ENCODE measurements around the gene TMEM79.
A peak's percentile ranks its signal among the peaks of the same experiment; 100 is the strongest.

The TMEM79 gene

DNA sequence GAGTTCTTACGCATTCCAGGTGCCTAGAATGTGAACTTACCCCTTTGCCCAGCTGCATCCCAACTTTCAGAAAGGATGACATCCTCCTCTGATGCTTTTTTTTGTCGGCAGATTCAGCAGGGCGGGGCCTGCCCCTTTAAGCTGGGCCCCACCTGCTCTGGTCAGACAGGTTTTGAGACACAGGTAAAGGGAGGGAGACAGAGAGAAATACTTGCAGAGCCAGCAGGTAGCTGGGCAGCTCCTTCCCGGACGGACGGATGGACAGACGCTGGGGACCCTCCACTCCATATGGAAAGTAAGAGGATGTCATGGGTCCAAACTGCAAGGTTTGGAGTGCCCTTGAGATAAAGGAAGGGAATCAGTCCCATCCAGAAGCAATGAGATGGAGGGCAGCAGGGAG is at the start of gene TMEM79:
TSS of gene TMEM79 (plus strand) at position 214 of the 400 bp plus-strand sequence. CDS start 902 bp downstream, outside the sequence.
- no peak for DNase-seq

DNA sequence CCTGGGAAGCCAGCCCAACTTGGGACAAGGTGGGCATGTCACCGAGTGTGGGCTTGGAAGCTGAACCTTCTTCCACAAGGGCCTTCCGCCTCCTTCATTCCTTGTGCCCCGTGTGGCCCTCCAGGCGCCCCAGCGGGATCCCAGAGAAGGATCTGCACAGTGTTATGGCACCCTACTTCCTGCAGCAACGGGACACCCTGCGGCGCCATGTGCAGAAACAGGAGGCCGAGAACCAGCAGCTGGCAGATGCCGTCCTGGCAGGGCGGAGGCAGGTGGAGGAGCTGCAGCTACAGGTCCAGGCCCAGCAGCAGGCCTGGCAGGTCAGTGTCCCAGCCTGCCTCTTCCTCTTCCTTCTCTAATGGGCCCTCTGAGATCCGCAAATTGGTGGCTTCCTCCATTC is 48.0 kb upstream of the TMEM79 start:
- DNase-seq: no peak

DNA sequence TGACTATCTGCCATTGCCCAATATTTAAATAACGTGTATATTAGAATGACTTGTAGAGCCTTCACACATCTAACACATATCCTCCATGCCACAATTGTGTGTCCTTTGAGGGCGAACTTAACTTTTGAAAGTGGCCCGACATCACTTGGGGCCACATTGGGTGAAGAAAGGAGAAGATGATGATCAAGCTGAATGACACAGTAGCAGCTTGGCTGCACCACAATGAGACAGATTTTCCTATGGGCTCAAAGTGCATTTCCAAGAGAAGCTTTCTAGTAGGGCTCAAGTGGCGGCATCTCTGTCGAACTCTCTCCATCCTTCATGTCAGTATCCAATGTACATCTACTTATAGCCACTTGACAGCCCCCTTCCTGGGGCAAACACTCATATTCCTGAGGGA is 45.9 kb upstream of the TMEM79 start:
- DNase-seq: no peak

DNA sequence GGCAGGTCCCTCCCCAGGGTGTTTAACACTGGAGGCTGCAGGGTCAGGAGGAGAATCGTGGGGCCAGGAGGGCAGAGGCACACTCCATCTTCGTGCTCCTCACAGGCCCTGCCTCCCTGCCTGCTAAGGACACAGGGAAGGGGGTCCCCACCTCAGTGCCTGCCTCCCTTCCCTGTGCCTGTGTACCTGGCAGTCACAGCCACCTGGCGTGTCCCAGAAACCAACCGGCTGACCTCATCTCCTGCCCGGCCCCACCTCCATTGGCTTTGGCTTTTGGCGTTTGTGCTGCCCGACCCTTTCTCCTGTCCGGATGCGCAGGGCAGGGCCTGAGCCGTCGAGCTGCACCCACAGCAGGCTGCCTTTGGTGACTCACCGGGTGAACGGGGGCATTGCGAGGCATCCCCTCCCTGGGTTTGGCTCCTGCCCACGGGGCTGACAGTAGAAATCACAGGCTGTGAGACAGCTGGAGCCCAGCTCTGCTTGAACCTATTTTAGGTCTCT is 42.8 kb upstream of the TMEM79 start:
- DNase-seq: peak in 2 of 58 donors; percentile 29 to 31

DNA sequence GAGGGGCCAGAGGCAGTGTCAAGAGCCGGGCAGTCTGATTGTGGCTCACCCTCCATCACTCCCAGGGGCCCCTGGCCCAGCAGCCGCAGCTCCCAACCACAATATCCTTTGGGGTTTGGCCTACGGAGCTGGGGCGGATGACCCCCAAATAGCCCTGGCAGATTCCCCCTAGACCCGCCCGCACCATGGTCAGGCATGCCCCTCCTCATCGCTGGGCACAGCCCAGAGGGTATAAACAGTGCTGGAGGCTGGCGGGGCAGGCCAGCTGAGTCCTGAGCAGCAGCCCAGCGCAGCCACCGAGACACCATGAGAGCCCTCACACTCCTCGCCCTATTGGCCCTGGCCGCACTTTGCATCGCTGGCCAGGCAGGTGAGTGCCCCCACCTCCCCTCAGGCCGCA is 42.2 kb upstream of the TMEM79 start, which contains the start of gene BGLAP:
TSS of gene BGLAP (plus strand) at position 259 of the 400 bp plus-strand sequence. CDS start at position 307, 48 bp downstream.
- no peak for DNase-seq

DNA sequence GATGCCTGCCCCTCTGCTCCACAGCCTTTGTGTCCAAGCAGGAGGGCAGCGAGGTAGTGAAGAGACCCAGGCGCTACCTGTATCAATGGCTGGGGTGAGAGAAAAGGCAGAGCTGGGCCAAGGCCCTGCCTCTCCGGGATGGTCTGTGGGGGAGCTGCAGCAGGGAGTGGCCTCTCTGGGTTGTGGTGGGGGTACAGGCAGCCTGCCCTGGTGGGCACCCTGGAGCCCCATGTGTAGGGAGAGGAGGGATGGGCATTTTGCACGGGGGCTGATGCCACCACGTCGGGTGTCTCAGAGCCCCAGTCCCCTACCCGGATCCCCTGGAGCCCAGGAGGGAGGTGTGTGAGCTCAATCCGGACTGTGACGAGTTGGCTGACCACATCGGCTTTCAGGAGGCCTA is 41.4 kb upstream of the TMEM79 start:
- DNase-seq: peak in 5 of 58 donors; percentile 17 to 39 (median 22)

DNA sequence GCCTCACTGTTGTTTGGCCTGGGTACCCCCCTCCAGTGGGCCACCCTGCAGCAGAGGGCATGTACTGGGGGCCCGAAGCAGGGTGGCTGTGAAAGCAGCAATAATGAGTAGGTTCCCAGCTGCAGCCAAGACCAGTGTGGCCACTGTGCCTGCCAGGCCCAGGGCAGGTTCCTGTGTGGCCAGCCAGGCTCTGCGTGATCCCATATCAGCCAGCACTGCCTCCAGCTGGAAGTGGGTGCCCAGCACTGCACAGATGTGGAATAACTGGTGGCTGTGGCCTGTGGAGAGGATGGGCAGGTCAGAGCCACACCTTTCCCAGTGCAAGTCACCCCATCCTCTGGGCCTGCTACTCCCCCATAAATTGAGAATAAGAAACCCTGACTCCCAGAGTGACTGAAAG is 40.0 kb upstream of the TMEM79 start:
- no peak for DNase-seq

DNA sequence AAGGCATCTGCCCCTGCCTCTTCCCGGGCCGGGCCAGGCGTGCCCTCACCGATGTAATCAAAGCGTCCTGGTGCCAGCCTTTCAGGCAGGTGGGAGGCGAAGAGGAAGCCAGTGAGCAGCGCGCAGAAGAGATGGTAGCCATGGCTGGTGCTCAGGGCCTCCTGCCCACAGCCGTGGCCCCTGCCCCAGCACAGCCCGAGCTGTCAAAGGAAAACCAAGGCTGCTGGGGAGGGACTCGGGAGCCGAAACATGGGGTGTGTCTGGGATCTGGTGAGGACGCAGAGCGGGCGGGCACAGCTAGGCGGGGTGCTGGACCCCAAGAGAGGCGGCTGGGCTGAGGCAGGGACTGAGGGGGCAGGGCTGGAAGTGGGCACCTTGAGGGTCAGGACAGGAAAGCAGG is 39.4 kb upstream of the TMEM79 start:
- DNase-seq: no peak

- peak in 1 of 58 donors; percentile 25 for DNase-seq
Observed at GRCh38 chr1:156245451-156246232, 38.5 kb upstream of the TMEM79 start.

GRCh38 chr1:156246241-156246780 is 37.8 kb upstream of the TMEM79 start:
- no peak for DNase-seq

DNA sequence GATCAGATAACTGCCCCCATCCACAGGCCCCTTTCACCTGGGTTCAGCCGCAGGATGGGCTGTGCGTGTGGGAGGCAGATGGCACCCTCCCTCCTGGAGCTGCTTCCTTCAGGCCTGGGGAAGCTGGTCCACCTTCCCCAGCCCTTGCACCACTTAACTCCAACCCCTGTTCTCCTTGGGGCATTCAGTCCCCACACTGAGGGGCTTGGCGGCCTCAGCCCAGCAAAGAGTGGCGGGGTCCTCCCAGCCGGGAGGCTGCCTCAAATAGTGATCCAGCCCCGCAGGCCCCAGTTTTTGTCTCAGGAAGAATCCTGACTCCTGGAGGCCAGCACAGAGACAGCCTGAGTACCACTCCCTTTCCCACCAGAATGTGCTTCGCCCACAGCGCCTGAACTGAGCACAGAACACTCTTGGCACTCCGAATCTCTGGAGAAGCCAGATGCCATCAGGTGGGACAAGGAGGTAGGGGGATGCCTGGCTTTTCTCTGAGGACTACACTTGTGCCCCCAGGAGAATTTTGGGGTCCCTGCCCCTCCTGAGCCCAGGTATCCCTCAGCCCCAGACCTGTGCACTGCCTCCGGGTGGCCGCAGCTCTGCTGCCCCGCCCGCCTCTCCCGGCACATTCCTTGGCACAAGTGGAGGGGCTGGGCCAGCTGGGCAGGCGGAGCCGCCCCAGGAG is 37.2 kb upstream of the TMEM79 start:
- peak in 10 of 58 donors; percentile 41 to 68 (median 48) for DNase-seq

- peak; percentile 34 to 97 (median 89) for DNase-seq
Observed at GRCh38 chr1:156247460-156248322, 36.4 kb upstream of the TMEM79 start, which contains the start of gene PAQR6. TSS of gene PAQR6 (minus strand) at chr1:156248056. CDS start at chr1:156246731, 1,325 bp downstream.

DNA sequence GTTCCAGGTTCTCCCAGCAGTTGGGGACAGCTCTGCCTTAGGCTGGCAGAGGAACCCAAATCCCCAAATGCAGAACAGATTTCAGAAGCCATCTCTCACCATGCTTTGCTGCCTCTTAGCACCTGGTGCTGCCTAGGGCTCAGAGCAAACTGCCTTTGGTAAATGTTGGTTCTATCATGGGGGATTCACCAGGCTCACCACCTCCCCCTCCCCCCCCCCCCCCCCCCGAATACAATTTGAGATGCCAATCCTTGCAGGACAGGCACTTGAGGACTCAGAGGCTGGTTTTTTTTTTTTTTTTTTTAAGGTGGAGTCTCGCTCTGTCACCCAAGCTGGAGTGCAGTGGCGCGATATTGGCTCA is 35.8 kb upstream of the TMEM79 start:
- DNase-seq: no peak

DNA sequence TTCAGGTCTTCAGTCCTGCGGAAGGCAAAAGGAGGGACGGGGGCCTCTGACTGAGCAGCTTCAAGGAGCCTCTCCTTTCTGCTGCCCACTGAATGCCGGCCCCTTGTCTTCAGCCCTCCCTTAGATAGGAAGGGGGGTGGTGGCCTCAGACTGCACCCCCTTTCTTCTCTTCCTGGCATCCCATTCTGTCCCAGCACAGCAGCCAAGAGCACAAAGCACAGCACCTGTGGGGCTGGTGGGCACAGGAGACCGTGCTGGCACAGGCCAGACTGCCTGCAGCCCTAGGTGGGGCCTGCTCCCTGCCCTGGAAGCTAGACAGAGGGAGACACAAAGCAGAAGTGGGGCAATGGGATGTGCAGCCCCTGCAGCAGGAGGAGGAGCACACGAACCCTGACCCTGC is 34.5 kb upstream of the TMEM79 start:
- no peak for DNase-seq

DNA sequence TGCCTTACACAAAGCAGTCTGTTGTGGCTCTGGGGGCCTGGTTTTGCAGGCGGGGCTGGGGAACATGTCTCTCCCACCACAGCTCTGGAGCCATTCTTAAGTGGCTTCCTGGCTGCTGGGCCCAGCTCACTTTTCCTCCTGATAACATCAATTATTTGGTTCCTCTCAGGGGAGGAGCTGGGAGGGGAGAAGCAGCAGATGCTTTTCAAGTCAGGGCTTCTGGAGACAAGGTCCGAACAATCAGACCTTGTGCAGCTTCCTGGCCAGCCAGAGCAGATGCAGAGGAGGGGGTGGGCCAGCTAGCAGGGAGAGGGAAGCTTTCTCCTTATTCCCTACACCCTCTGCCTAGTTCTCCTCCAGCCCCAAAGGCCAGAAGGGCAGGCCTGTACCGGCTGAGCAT is 32.6 kb upstream of the TMEM79 start:
- DNase-seq: peak in 7 of 58 donors; percentile 21 to 39 (median 29)

DNA sequence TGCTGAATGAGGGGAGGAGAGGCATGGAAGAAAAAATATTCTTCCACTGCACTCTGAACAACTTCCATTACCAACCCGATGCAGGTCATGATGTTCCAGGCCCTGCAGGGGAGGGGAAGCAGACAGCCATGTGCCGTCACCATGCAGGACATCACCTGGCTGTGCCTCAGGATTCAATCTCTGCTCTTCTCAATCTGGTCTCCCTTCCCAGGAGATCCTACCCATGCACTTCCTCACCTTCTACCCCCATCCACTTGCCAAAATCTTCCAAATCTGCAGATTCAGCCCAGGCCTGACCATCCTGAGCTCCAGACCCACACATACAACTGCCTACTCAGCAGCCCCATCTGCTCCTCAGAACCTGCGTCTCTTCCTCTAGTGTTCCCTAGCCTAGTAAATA is 30.5 kb upstream of the TMEM79 start:
- DNase-seq: no peak

- DNase-seq: peak in 5 of 58 donors; percentile 18 to 49 (median 20)
Observed at GRCh38 chr1:156257711-156258110, 26.4 kb upstream of the TMEM79 start.

DNA sequence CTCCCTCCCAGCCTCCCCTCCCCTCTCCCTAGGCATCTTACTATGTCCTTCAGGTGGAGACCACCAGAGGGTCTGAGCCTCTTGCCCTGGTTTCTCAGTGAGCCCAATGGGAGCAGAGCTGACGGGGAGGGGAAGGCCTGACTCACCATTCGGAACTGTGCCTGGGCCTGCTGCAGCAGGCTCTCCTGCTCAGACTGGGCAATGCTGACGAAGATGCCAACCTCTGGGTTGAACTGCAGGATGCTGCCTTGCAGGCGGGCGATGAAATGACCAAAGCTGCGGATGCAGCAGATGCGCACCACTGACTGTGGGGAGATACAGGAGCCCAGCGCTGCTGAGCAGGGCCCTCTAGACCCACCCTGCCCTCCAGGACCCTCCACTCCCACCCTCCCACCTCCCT is 25.3 kb upstream of the TMEM79 start:
- no peak for DNase-seq

GRCh38 chr1:156259805-156260204 is 24.3 kb upstream of the TMEM79 start:
- DNase-seq: peak in 32 of 58 donors; percentile 12 to 72 (median 42)

DNA sequence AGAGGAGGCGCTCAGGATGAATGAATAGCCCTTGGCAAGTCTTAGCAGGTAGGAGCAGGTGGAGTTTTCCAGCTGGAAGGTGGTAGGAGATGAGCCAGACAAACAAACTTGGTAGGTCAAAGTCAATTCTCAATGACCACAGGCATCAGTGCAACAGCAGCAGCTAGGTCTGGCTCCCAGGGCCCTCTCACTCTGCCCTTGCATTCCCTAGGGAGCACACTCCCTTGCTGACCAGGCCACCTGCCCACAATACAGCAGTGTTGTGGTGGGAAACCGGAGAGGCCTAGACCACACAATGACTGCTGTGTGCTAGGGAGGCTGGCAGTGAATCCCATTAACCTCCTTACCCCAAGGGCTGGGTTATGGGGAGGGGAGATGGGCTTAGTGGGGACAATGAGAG is 23.2 kb upstream of the TMEM79 start:
- peak in 19 of 58 donors; percentile 21 to 76 (median 44) for DNase-seq

Measured in anterior cingulate cortex (tissue), 58 donors.